ENCODE measurements around the gene CCT6B. TPM values are rescaled to one million over a fixed set of nuclear protein-coding genes. Genes with fewer than 3 reads are reported as not detected.
A peak's percentile ranks its signal among the peaks of the same experiment; 100 is the strongest.

Gene CCT6B
- total and polyA plus RNA-seq, 9 of the 15 experiments (the other 6 are each of a cell fraction or from before 2014, with no cell fraction given), result 0.25 to 0.91 (median 0.58) TPM

GRCh38 chr17:34980353-34980680 lies 19.1 kb upstream of the CCT6B start, which contains the start of gene LIG3 (continued):
- no peak for TF ChIP-seq SREBF1 (IDR thresholded peaks at IDR 0.05; ENCODE audit: borderline replicate concordance, low read depth, low read length)
- TF ChIP-seq, protein P1, sequence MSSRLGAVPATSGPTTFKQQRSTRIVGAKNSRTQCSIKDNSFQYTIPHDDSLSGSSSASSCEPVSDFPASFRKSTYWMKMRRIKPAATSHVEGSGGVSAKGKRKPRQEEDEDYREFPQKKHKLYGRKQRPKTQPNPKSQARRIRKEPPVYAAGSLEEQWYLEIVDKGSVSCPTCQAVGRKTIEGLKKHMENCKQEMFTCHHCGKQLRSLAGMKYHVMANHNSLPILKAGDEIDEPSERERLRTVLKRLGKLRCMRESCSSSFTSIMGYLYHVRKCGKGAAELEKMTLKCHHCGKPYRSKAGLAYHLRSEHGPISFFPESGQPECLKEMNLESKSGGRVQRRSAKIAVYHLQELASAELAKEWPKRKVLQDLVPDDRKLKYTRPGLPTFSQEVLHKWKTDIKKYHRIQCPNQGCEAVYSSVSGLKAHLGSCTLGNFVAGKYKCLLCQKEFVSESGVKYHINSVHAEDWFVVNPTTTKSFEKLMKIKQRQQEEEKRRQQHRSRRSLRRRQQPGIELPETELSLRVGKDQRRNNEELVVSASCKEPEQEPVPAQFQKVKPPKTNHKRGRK (tag; IDR thresholded peaks at IDR 0.05), result no peak
- TF ChIP-seq NFIX (CRISPR knock-in tag; IDR thresholded peaks at IDR 0.05; ENCODE audit: low read depth), result no peak
- no peak for TF ChIP-seq ZNF3 (CRISPR knock-in tag; IDR thresholded peaks at IDR 0.05)
- no peak for TF ChIP-seq SMAD3 (CRISPR knock-in tag; conservative IDR thresholded peaks at IDR 0.05)
- TF ChIP-seq, protein P2, sequence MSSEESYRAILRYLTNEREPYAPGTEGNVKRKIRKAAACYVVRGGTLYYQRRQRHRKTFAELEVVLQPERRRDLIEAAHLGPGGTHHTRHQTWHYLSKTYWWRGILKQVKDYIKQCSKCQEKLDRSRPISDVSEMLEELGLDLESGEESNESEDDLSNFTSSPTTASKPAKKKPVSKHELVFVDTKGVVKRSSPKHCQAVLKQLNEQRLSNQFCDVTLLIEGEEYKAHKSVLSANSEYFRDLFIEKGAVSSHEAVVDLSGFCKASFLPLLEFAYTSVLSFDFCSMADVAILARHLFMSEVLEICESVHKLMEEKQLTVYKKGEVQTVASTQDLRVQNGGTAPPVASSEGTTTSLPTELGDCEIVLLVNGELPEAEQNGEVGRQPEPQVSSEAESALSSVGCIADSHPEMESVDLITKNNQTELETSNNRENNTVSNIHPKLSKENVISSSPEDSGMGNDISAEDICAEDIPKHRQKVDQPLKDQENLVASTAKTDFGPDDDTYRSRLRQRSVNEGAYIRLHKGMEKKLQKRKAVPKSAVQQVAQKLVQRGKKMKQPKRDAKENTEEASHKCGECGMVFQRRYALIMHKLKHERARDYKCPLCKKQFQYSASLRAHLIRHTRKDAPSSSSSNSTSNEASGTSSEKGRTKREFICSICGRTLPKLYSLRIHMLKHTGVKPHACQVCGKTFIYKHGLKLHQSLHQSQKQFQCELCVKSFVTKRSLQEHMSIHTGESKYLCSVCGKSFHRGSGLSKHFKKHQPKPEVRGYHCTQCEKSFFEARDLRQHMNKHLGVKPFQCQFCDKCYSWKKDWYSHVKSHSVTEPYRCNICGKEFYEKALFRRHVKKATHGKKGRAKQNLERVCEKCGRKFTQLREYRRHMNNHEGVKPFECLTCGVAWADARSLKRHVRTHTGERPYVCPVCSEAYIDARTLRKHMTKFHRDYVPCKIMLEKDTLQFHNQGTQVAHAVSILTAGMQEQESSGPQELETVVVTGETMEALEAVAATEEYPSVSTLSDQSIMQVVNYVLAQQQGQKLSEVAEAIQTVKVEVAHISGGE (CRISPR knock-in tag; IDR thresholded peaks at IDR 0.05), result no peak
- no peak for TF ChIP-seq FOSL1 (tag; conservative IDR thresholded peaks at IDR 0.05)
- peak; percentile 69 for TF ChIP-seq KDM5B (IDR thresholded peaks at IDR 0.05; ENCODE audit: insufficient replicate concordance, low read depth, low read length)
- no peak for TF ChIP-seq TAF1 (IDR thresholded peaks at IDR 0.05; ENCODE audit: control insufficient read depth, extremely low read depth, insufficient read depth, low read length, severe bottlenecking)
- no peak for TF ChIP-seq POLR2G (IDR thresholded peaks at IDR 0.05; ENCODE audit: low read depth, low read length)
- no peak for TF ChIP-seq TRIM24 (IDR thresholded peaks at IDR 0.05)
- TF ChIP-seq, protein P3, sequence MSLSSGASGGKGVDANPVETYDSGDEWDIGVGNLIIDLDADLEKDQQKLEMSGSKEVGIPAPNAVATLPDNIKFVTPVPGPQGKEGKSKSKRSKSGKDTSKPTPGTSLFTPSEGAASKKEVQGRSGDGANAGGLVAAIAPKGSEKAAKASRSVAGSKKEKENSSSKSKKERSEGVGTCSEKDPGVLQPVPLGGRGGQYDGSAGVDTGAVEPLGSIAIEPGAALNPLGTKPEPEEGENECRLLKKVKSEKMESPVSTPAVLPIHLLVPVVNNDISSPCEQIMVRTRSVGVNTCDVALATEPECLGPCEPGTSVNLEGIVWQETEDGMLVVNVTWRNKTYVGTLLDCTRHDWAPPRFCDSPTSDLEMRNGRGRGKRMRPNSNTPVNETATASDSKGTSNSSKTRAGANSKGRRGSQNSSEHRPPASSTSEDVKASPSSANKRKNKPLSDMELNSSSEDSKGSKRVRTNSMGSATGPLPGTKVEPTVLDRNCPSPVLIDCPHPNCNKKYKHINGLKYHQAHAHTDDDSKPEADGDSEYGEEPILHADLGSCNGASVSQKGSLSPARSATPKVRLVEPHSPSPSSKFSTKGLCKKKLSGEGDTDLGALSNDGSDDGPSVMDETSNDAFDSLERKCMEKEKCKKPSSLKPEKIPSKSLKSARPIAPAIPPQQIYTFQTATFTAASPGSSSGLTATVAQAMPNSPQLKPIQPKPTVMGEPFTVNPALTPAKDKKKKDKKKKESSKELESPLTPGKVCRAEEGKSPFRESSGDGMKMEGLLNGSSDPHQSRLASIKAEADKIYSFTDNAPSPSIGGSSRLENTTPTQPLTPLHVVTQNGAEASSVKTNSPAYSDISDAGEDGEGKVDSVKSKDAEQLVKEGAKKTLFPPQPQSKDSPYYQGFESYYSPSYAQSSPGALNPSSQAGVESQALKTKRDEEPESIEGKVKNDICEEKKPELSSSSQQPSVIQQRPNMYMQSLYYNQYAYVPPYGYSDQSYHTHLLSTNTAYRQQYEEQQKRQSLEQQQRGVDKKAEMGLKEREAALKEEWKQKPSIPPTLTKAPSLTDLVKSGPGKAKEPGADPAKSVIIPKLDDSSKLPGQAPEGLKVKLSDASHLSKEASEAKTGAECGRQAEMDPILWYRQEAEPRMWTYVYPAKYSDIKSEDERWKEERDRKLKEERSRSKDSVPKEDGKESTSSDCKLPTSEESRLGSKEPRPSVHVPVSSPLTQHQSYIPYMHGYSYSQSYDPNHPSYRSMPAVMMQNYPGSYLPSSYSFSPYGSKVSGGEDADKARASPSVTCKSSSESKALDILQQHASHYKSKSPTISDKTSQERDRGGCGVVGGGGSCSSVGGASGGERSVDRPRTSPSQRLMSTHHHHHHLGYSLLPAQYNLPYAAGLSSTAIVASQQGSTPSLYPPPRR (CRISPR knock-in tag; IDR thresholded peaks at IDR 0.05; ENCODE audit: borderline replicate concordance), result no peak
- peak; percentile 77 for TF ChIP-seq ZNF511 (CRISPR knock-in tag; IDR thresholded peaks at IDR 0.05)
- TF ChIP-seq TBL1XR1 (IDR thresholded peaks at IDR 0.05; ENCODE audit: low read length in 2 of 2), result no peak
- TF ChIP-seq MAFK (IDR thresholded peaks at IDR 0.05; ENCODE audit: low read length), result no peak
- no peak for TF ChIP-seq GABPB2 (CRISPR knock-in tag; conservative IDR thresholded peaks at IDR 0.05)
- TF ChIP-seq ZNF584 (CRISPR knock-in tag; IDR thresholded peaks at IDR 0.05; ENCODE audit: low read depth), result no peak
- TF ChIP-seq MCM7 (IDR thresholded peaks at IDR 0.05), result no peak
- TF ChIP-seq ZSCAN29 (IDR thresholded peaks at IDR 0.05), result no peak
